IPS-18a (cell line): ENCODE results near the gene AOPEP.

Experiments
- H3K27ac ChIP-seq: one replicate; pipeline ENCODE4 v1.5.1; 2013; ENCODE audit warnings: low read length
- H3K27me3 ChIP-seq: one replicate; pipeline ENCODE4 v1.6.1; 2013; ENCODE audit warnings: mild to moderate bottlenecking, low read length; ENCODE audit not compliant: control insufficient read depth, insufficient read depth
- H3K36me3 ChIP-seq: one replicate; pipeline ENCODE4 v1.6.1; 2013; ENCODE audit warnings: low read depth, low read length; ENCODE audit not compliant: control insufficient read depth
- H3K4me1 ChIP-seq: one replicate; pipeline ENCODE4 v1.6.1; 2013; ENCODE audit warnings: low read depth, low read length; ENCODE audit not compliant: control insufficient read depth
- H3K4me3 ChIP-seq: one replicate; pipeline ENCODE4 v1.5.1; 2013; ENCODE audit warnings: low read length
- H3K9ac ChIP-seq: one replicate; pipeline ENCODE4 v1.6.1; 2013; ENCODE audit warnings: mild to moderate bottlenecking, low read length, moderate library complexity
- H3K9me3 ChIP-seq: one replicate; pipeline ENCODE4 v1.6.1; 2013; ENCODE audit warnings: low read depth, low read length; ENCODE audit not compliant: control insufficient read depth

Gene AOPEP

GRCh38 chr9:95115104-95115503 is 388.6 kb downstream of the AOPEP start:
- H3K4me1 ChIP-seq = no peaks in the 10 kb centered on the region
- H3K27me3 ChIP-seq = no peaks in the 10 kb centered on the region
- no peaks in the 10 kb centered on the region for H3K9me3 ChIP-seq
- no peak overlapping the region for H3K4me3 ChIP-seq
- no peak overlapping the region for H3K9ac ChIP-seq
- no peaks in the 10 kb centered on the region for H3K36me3 ChIP-seq
- no peak overlapping the region for H3K27ac ChIP-seq

GRCh38 chr9:95116002-95116807 is 389.7 kb downstream of the AOPEP start:
- peaks cover 3% of the 10 kb centered on the region for H3K4me1 ChIP-seq
- no peaks in the 10 kb centered on the region for H3K9me3 ChIP-seq
- H3K4me3 ChIP-seq = no peak overlapping the region
- no peak overlapping the region for H3K27ac ChIP-seq
- no peak overlapping the region for H3K9ac ChIP-seq
- no peaks in the 10 kb centered on the region for H3K27me3 ChIP-seq
- no peaks in the 10 kb centered on the region for H3K36me3 ChIP-seq

DNA sequence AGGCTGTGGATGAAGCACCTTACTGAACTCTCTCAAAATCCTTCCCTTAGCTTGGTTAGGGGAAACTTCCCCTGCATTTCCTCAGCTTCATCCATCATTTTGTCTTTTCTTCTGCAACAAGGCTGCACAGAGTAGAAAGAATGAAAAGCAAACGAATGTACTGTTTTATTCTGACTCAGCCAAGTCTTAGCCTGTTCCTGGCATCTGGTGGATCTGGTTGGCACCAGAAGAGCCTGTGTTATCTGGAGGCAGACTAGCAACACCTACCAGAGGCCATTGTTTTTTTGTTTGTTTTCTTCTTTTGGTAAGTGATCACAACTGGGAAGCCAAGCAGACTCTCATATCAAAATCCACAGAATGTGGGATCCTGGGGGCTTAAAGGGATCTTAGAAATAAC is 390.3 kb downstream of the AOPEP start:
- Histone ChIP-seq H3K27ac (no peak overlapping the region), H3K9ac (no peak overlapping the region), H3K4me3 (no peak overlapping the region), H3K9me3 (no peaks in the 10 kb centered on the region), H3K27me3 (no peaks in the 10 kb centered on the region), H3K36me3 (no peaks in the 10 kb centered on the region), H3K4me1 (peaks cover 7% of the 10 kb centered on the region)

- H3K4me1 ChIP-seq = peaks cover 12% of the 10 kb centered on the region
- no peak overlapping the region for H3K9ac ChIP-seq
- no peaks in the 10 kb centered on the region for H3K27me3 ChIP-seq
- no peak overlapping the region for H3K27ac ChIP-seq
- H3K9me3 ChIP-seq = no peaks in the 10 kb centered on the region
- no peaks in the 10 kb centered on the region for H3K36me3 ChIP-seq
- H3K4me3 ChIP-seq = no peak overlapping the region
Observed at GRCh38 chr9:95118596-95118995, 392.1 kb downstream of the AOPEP start.

DNA sequence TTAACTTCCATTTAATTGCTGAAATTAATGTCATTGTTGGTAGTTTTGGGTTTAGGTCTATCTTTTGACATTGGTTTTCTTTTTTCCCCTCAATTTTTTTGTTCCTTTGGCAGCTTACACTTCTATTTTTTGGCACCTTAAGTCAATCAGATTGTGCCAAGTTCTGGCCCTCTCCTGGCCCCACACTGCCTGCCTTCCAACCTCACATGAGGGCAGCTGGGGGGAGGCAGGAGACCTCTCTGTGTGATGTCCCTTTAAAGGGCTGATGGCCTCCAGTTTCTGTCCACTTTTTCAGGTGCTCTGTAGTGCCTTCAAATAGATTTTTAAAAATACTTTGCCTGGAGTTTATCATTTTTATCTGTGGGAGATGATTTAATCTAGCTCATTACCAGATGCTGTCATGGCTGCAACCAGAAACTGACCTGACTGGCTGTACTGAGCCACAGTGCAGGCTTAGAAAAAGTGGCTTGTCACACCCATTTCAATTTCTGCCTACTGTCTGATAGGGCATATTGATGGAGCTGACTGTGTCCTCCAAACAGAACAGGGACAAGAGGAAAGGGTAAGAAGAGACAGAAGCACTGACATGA is 394.4 kb downstream of the AOPEP start:
- Histone ChIP-seq H3K9me3 (no peaks in the 10 kb centered on the region), H3K27me3 (no peaks in the 10 kb centered on the region), H3K36me3 (no peaks in the 10 kb centered on the region), H3K4me3 (no peak overlapping the region), H3K4me1 (peaks cover 19% of the 10 kb centered on the region), H3K9ac (no peak overlapping the region), H3K27ac (no peak overlapping the region)

DNA sequence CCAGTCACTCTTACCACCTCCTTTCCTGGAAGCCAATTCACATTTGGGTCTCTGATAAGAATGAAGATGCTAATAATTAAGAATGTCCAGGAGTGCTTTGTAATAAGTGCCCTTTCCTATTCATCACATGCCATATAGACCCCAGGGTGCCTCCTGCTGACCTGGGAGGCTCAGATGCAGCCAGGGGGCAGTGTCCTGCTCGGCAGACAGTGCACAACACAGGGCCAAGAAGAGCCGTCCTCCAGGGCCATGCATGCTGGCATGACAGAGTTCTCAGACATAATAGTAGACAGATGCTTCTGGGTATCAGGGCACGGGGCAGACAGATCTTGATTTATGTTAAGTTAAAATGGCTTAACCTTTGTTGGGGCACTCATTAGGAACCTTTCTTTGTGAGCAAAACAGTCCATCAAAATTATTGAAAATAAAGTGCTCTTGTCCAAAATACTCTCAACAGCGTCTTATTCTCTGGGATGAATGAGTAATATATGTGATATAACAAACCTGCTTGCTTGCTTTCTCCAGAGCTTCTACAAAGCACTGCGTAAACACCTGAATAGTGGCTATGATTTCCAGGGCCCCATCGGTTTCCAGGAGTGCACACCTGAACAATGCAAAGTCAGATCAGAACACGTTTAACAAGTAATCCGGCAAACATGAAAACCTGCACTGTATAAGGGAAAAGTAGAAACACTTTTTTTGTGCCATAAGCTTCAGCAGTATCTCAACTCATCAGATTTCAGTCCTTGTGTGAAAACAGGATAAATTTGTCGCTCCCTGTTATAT is 398.3 kb downstream of the AOPEP start:
- Histone ChIP-seq H3K27ac (no peak overlapping the region), H3K4me3 (no peak overlapping the region), H3K9ac (no peak overlapping the region), H3K36me3 (no peaks in the 10 kb centered on the region), H3K4me1 (peaks cover 42% of the 10 kb centered on the region), H3K9me3 (no peaks in the 10 kb centered on the region), H3K27me3 (peaks cover 8% of the 10 kb centered on the region)

DNA sequence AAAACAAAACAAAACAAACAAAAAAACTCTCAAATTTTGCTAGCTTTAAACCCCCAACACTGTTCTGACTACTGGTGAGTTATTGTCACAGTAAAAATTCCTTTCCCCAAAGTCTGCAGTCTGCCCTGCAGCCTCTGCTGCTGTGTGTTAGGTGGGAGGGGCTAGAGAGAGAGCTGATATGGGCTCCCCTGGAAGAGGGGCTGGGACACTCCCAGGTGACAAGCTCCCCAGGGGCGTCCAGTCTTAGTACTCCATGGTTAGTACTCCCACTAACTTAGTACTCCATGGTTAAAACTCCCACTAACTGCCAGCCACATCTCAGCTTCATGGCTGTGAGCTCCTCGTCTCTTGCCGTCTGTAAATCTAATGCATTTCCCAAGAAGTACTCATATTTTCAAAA is 399.2 kb downstream of the AOPEP start:
- Histone ChIP-seq H3K4me3 (no peak overlapping the region), H3K36me3 (no peaks in the 10 kb centered on the region), H3K27ac (no peak overlapping the region)

GRCh38 chr9:95126739-95127138 is 400.2 kb downstream of the AOPEP start:
- Histone ChIP-seq H3K4me3 (no peak overlapping the region), H3K36me3 (no peaks in the 10 kb centered on the region), H3K27ac (no peak overlapping the region), H3K4me1 (peaks cover 54% of the 10 kb centered on the region), H3K9me3 (no peaks in the 10 kb centered on the region), H3K9ac (no peak overlapping the region), H3K27me3 (peaks cover 8% of the 10 kb centered on the region)

More for the DNA sequence above, 399.2 kb downstream of the AOPEP start:
- H3K27me3 ChIP-seq = peaks cover 8% of the 10 kb centered on the region
- peaks cover 51% of the 10 kb centered on the region for H3K4me1 ChIP-seq
- no peak overlapping the region for H3K9ac ChIP-seq
- no peaks in the 10 kb centered on the region for H3K9me3 ChIP-seq

DNA sequence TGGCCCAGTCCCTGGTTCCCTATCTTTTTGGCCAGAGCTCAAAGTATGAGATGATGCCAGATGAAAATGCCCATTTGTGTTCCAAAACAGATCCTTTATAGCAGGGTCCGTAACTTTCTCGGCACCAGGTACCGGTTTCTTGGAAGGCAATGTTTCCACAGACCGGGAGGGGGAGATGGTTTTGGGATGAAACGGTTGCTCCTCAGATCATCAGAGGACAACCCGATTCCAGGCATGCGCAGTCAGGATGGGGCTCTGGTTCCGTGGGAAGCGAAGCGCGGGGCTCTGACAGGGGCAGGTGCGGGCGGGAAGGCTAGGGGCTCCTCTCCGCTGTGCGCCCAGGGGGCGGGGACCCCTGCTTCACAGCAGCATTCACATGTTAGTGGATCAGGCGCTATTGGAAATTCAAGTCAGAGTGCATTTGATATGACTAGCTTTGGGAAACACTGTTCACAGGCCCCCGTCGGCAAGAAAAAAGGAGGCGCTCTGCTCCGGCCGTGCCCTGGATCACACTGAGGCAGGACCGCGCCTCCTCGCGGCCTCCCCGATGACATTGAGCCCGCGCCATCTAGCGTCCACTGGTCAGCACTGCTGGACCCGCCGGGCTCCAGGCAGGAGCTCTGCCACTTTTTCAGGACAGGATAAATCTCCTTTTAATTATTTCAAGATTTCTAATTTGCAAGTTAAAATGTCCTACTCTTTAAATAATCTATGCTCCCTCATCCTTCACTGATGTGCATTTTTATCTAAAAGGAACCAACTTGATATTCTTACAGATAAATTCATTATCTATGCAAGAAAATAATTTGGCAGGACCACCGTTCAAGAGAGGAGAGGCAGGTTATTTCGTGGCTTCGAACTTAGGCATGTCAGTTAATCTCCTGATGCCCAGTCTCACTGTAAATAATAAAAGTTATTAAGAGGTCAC is 401.0 kb downstream of the AOPEP start:
- H3K9me3 ChIP-seq = no peaks in the 10 kb centered on the region
- H3K27ac ChIP-seq = no peak overlapping the region
- peak overlapping the region; percentile 56 for H3K4me3 ChIP-seq
- H3K27me3 ChIP-seq = peaks cover 8% of the 10 kb centered on the region
- peaks cover 58% of the 10 kb centered on the region for H3K4me1 ChIP-seq
- no peaks in the 10 kb centered on the region for H3K36me3 ChIP-seq
- H3K9ac ChIP-seq = no peak overlapping the region

GRCh38 chr9:95128177-95128524 is 401.7 kb downstream of the AOPEP start:
- H3K27ac ChIP-seq = no peak overlapping the region
- H3K4me1 ChIP-seq = peaks cover 61% of the 10 kb centered on the region
- H3K9ac ChIP-seq = no peak overlapping the region
- no peaks in the 10 kb centered on the region for H3K36me3 ChIP-seq
- H3K27me3 ChIP-seq = peaks cover 8% of the 10 kb centered on the region
- no peaks in the 10 kb centered on the region for H3K9me3 ChIP-seq
- H3K4me3 ChIP-seq = no peak overlapping the region
